GM12878 (cell line): Measurements from ENCODE around the gene TULP4. TPM values are rescaled to one million over a fixed set of nuclear protein-coding genes. Genes with fewer than 3 reads are reported as not detected.

Experiments used
- BACH1 ChIP-seq: fragments of 450-650 bp; IDR thresholded peaks from 2 replicates; pipeline ENCODE4 v1.6.1; 2017; ENCODE audit warnings: mild to moderate bottlenecking, borderline replicate concordance
- BHLHE40 ChIP-seq, 2 experiments: fragments of 450-650 bp in 1 of 2; IDR thresholded peaks; 2 replicates each; pipeline ENCODE4 v1.6.1; 2011 to 2017; ENCODE audit warnings: low read depth in 2 of 2, borderline replicate concordance in 1 of 2, improper control_type of control experiment in 1 of 2, low read length in 1 of 2, mild to moderate bottlenecking in 1 of 2
- CBX5 ChIP-seq: sonication (generic); IDR thresholded peaks from 2 replicates; pipeline ENCODE4 v1.6.1; 2016; ENCODE audit warnings: low read depth, moderate library complexity, mild to moderate bottlenecking, inconsistent platforms
- DPF2 ChIP-seq: fragments of 450-650 bp; IDR thresholded peaks from 2 replicates; pipeline ENCODE4 v1.6.1; 2017; ENCODE audit warnings: mild to moderate bottlenecking
- EED ChIP-seq: sonication (generic); IDR thresholded peaks from 2 replicates; pipeline ENCODE4 v1.6.1; 2016; ENCODE audit warnings: antibody characterized with exemption, low read depth
- EGR1 ChIP-seq, 2 experiments: IDR thresholded peaks; 1 replicate in 1 of 2; 2 replicates in 1 of 2; pipeline ENCODE4 v1.6.1; 2011 to 2012; ENCODE audit warnings: low read depth in 2 of 2, low read length in 2 of 2, borderline replicate concordance in 1 of 2, mild to moderate bottlenecking in 1 of 2, moderate library complexity in 1 of 2
- EP300 ChIP-seq, 2 experiments: fragments of 150-350 bp in 1 of 2; IDR thresholded peaks; 2 replicates each; pipeline ENCODE4 v1.6.1; 2011 to 2012; ENCODE audit warnings: low read depth in 2 of 2, low read length in 2 of 2, borderline replicate concordance in 1 of 2, improper control_type of control experiment in 1 of 2, inconsistent platforms in 1 of 2; ENCODE audit not compliant: control insufficient read depth in 1 of 2
- ETV6 ChIP-seq, 2 experiments: fragments of 450-650 bp in 1 of 2; IDR thresholded peaks in 1 of 2; conservative IDR thresholded peaks in 1 of 2; 2 replicates each; pipeline ENCODE4 v1.6.1; 2014; ENCODE audit warnings: antibody characterized with exemption in 1 of 2, borderline replicate concordance in 1 of 2, low read depth in 1 of 2, mild to moderate bottlenecking in 1 of 2, moderate library complexity in 1 of 2
- IKZF1 ChIP-seq: fragments of 450-650 bp; conservative IDR thresholded peaks from 2 replicates; pipeline ENCODE4 v1.6.1; 2017; ENCODE audit warnings: antibody characterized with exemption, mild to moderate bottlenecking
- IRF4 ChIP-seq: IDR thresholded peaks from 2 replicates; pipeline ENCODE4 v1.6.1; 2011; ENCODE audit warnings: low read depth, low read length
- LARP7 ChIP-seq: fragments of 450-650 bp; IDR thresholded peaks from 2 replicates; pipeline ENCODE4 v1.6.1; 2017; ENCODE audit warnings: mild to moderate bottlenecking
- NFIC ChIP-seq: IDR thresholded peaks from 2 replicates; pipeline ENCODE4 v1.6.1; 2012; ENCODE audit warnings: low read depth, mild to moderate bottlenecking, inconsistent platforms, low read length, moderate library complexity
- NFYA ChIP-seq: IDR thresholded peaks from 2 replicates; pipeline ENCODE4 v1.6.1; 2011; ENCODE audit warnings: low read depth, mild to moderate bottlenecking, low read length, improper control_type of control experiment, borderline replicate concordance
- NR2F1 ChIP-seq: fragments of 450-650 bp; conservative IDR thresholded peaks from 2 replicates; pipeline ENCODE4 v1.6.1; 2017; ENCODE audit warnings: mild to moderate bottlenecking
- RELB ChIP-seq: fragments of 450-650 bp; IDR thresholded peaks from 2 replicates; pipeline ENCODE4 v1.6.1; 2017; ENCODE audit warnings: low read depth, mild to moderate bottlenecking, moderate library complexity
- REST ChIP-seq: IDR thresholded peaks from 2 replicates; pipeline ENCODE4 v1.6.1; 2012; ENCODE audit warnings: mild to moderate bottlenecking, low read depth, low read length
- RUNX3 ChIP-seq: IDR thresholded peaks from 2 replicates; pipeline ENCODE4 v1.6.1; 2012; ENCODE audit warnings: low read length, inconsistent platforms
- SPI1 ChIP-seq: IDR thresholded peaks from 2 replicates; pipeline ENCODE4 v1.6.1; 2011; ENCODE audit warnings: low read depth, mild to moderate bottlenecking, low read length, moderate library complexity, borderline replicate concordance; ENCODE audit not compliant: insufficient read depth
- SREBF1 ChIP-seq: IDR thresholded peaks from 2 replicates; pipeline ENCODE4 v1.6.1; 2012; ENCODE audit warnings: mild to moderate bottlenecking, low read length
- STAT1 ChIP-seq: fragments of 450-650 bp; conservative IDR thresholded peaks from 2 replicates; pipeline ENCODE4 v1.6.1; 2014; ENCODE audit warnings: antibody characterized with exemption, mild to moderate bottlenecking
- STAT3 ChIP-seq: IDR thresholded peaks from 2 replicates; pipeline ENCODE4 v1.6.1; 2011; ENCODE audit warnings: low read depth, low read length, improper control_type of control experiment
- TCF12 ChIP-seq: IDR thresholded peaks from 2 replicates; pipeline ENCODE4 v1.6.1; 2011; ENCODE audit warnings: low read depth, mild to moderate bottlenecking, low read length
- TCF3 ChIP-seq: IDR thresholded peaks from 2 replicates; pipeline ENCODE4 v1.6.1; 2012; ENCODE audit warnings: low read depth, mild to moderate bottlenecking, low read length, borderline replicate concordance; ENCODE audit not compliant: insufficient read depth
- ZNF217 ChIP-seq: fragments of 450-650 bp; IDR thresholded peaks from 2 replicates; pipeline ENCODE4 v1.6.1; 2017; ENCODE audit warnings: antibody characterized with exemption, mild to moderate bottlenecking
- polyA plus RNA-seq, 11 experiments: library from polyadenylated mRNA; depleted of rRNA in 4 of 11; unstranded in 6 of 11; stranded (reverse) in 5 of 11; fragments of >200 nt; fragmentation: Nextera tagmentation in 4 of 11; fragmentation: Illumina TruSeq in 1 of 11; extraction: Ambion mirVana in 4 of 11; extraction: Trizol in 1 of 11; gene quantifications; 1 replicate in 1 of 11; 2 replicates in 10 of 11; pipeline versions ENCODE4 v1.2.1 to v1.2.3, GENCODE V29; 2011 to 2016; ENCODE audit warnings: inconsistent platforms in 2 of 11, missing spikeins in 2 of 11, low read depth in 1 of 11
- total RNA-seq, 4 experiments: library from RNA; depleted of rRNA in 3 of 4; stranded (reverse); fragments of >200 nt in 3 of 4; fragmentation: Illumina TruSeq in 1 of 4; extraction: Trizol in 1 of 4; gene quantifications; 2 replicates each; pipeline versions ENCODE4 v1.2.1 to v1.2.3, GENCODE V29; 2013 to 2021
- TF ChIP-seq, protein P1 (sequence below): fragments of 450-650 bp; IDR thresholded peaks from 2 replicates; pipeline ENCODE4 v1.6.1; 2017; ENCODE audit warnings: mild to moderate bottlenecking, low read depth, inconsistent platforms; ENCODE audit not compliant: poor library complexity, severe bottlenecking

Gene TULP4
- total and polyA plus RNA-seq, 10 of the 15 experiments (the other 5 are each of a cell fraction or from before 2014, with no cell fraction given), result 0.73 to 31.8 (median 14.0) TPM

GRCh38 chr6:158439255-158439654 is 127.0 kb downstream of the TULP4 start (continued):
- peak; percentile 77 for TF ChIP-seq EED
- peak; percentile 93 for TF ChIP-seq DPF2
- TF ChIP-seq TCF3, result peak; percentile 75; the same call in 1 of the 2 replicates
- TF ChIP-seq SPI1, result peak; percentile 96
- TF ChIP-seq TCF12, result peak; percentile 90
- peak; percentile 81 for TF ChIP-seq NR2F1
- peak in 1 of 2 experiments; percentile 76; a peak in 2 of 3 replicates for TF ChIP-seq EGR1 (IDR thresholded peaks at IDR 0.05; ENCODE audit: borderline replicate concordance in 1 of 2, low read depth in 2 of 2, low read length in 2 of 2)
- TF ChIP-seq STAT1, result no peak
- TF ChIP-seq, protein P1, sequence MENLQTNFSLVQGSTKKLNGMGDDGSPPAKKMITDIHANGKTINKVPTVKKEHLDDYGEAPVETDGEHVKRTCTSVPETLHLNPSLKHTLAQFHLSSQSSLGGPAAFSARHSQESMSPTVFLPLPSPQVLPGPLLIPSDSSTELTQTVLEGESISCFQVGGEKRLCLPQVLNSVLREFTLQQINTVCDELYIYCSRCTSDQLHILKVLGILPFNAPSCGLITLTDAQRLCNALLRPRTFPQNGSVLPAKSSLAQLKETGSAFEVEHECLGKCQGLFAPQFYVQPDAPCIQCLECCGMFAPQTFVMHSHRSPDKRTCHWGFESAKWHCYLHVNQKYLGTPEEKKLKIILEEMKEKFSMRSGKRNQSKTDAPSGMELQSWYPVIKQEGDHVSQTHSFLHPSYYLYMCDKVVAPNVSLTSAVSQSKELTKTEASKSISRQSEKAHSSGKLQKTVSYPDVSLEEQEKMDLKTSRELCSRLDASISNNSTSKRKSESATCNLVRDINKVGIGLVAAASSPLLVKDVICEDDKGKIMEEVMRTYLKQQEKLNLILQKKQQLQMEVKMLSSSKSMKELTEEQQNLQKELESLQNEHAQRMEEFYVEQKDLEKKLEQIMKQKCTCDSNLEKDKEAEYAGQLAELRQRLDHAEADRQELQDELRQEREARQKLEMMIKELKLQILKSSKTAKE, result peak; percentile 65
- TF ChIP-seq RUNX3, result peak; percentile 59
- no peak for TF ChIP-seq SREBF1
- no peak for TF ChIP-seq NFYA
- peak; percentile 65 to 81; a peak in 3 of 4 replicates for TF ChIP-seq EP300 (IDR thresholded peaks at IDR 0.05; ENCODE audit: borderline replicate concordance in 1 of 2, control insufficient read depth in 1 of 2, low read depth in 2 of 2, low read length in 2 of 2)
- peak; percentile 39 to 48; a peak in 1 of 4 replicates for TF ChIP-seq BHLHE40 (IDR thresholded peaks at IDR 0.05; ENCODE audit: borderline replicate concordance in 1 of 2, low read depth in 2 of 2, low read length in 1 of 2)
- peak; percentile 92 for TF ChIP-seq RELB
- TF ChIP-seq IKZF1, result peak; percentile 90
- 0 out of 4 replicates have a peak, but pooled peaks of 1 of the 2 experiments have one; percentile 50 for TF ChIP-seq ETV6 (conservative IDR thresholded peaks at IDR 0.05 in 1 of 2, IDR thresholded peaks at IDR 0.05 in 1 of 2; ENCODE audit: borderline replicate concordance in 1 of 2, low read depth in 1 of 2)
- TF ChIP-seq NFIC, result peak; percentile 56
- no peak for TF ChIP-seq LARP7
- TF ChIP-seq REST, result no peak
- peak; percentile 71; the same call in 1 of the 2 replicates for TF ChIP-seq CBX5
- TF ChIP-seq IRF4, result peak; percentile 95
- TF ChIP-seq STAT3, result peak; percentile 82; the same call in 1 of the 2 replicates
- TF ChIP-seq BACH1, result peak; percentile 92; the same call in 1 of the 2 replicates
- peak; percentile 60 for TF ChIP-seq ZNF217
